IPS-NIHi7 (cell line): Measurements from ENCODE around the gene H2AZ1.

Experiments used
- DNase-seq: peaks from one replicate; pipeline ENCODE4 v3.0.0; 2012; ENCODE audit warnings: mixed read lengths; ENCODE audit errors: extremely low spot score

H2AZ1 gene

DNA sequence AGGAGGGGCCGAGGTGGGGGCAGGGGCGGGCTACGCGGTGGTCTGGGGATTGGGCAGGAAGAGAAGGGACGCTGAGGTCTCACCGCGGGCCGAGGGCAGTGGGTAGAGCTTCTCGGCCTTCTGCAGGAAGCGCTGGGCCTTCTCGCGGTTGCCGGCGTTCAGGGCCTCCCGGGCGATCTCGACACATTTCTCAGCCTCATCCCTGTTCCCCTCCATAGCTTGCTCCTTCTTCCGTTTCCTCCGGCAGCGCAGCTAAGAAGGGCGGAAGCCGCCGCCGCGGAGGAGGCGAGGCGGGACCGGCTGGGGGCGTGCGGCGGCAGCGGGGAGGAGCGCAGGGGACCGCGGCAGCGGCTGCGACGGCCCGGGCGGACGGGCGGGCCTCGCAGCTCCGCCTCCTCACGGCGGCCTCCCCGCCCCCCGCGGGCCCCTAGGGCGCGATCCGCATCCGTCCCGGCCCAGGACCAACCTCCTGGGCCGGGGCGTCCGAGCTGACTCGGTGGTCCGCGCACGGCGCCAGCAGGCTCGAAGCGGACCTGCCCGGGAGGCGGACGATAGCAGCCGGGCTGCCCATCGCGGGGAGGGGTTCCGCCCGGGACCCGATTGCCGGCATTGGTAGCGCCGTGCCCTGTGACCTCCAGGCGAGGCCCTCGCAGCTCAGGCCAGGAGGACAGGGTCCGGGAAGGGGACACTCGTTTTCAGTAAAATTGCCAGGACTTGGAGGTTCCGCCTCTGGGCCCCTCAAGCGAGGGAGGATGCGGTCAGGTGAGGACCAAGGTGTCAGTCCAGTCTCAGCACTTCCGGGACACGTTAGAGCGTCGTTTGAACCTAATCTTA lies 3.5 kb downstream of the H2AZ1 start, which contains the start of gene DNAJB14:
TSS of gene DNAJB14 (minus strand) at position 263 of the 834 bp plus-strand sequence. CDS start at position 216, 47 bp downstream.
- DNase-seq = peak; percentile 75

DNA sequence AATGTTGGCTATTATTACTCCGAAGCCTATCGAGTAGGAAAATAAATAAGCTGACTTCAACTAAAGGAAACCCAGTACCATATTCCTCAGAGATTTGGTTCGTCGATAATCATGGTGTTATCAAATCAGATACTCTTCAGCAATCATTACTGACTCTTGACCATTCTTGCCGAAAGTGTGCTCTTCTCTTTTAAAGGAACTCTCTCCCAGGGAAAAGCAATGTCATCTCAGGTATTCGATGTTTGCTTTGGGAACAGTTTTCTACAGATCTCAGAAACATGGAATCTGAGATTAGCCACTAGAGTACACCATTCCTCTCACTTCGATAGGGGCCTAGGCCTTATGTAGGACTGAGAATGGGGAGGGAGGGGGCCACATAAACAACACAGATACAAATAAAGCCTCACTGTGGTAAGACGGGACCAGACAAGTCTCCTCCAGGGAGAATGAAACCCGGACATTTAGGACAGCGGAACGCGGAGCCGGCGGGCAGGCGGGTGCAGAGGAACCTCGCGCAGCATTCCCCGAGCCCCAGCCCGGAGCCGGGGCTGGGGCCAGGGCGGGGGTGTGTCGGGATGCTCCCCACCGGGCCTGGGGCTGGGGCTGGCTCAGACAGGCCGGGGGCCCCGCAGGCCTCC lies 4.2 kb downstream of the H2AZ1 start:
- peak; percentile 45 for DNase-seq

DNA sequence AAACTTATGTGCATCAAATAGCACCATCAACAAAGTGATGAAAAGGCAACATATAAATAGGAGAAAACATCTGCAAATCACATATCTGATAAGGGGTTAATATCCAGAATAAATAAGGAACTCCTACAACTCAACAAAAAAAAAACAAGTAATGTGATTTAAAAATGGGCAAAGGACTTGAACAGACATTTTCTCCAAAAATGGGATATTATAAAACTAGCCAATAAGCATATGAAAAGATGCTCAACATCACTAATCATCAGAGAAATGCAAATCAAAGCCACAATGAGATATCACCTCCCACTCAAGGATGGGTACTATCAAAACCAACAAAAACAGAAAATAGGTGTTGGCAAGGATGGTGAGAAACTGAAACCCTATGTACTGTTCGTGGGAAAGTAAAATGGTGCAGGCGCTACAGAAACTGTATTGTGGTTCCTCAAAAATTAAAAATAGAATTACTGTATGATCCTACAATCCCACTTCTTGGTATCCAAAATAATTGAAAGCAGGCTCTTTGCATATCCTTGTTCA lies 6.1 kb downstream of the H2AZ1 start:
- DNase-seq = no peak

DNA sequence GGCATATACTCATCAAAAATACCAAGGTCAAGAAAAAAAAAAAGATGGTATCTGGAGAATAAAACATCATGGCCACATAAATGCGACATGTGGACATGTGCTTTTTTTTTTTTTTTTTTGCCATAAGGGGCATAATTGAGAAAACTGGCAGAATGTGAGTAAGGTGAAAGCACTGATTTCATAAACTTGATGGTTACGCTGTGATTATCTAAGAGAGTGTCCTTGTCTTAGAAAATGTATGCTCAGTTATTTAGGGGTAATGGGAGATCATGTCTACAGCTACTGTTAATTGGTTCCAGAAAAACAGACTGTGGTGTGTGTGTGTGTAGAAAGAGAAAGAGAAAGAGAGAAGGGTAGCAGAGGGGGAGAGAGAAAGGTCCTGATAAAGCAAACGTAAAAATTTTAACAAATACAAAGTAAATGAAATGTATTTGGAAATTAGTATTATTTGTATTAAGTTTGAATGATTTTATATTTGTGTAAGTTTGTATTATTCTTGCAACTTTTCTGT lies 11.8 kb downstream of the H2AZ1 start:
- DNase-seq = no peak

DNA sequence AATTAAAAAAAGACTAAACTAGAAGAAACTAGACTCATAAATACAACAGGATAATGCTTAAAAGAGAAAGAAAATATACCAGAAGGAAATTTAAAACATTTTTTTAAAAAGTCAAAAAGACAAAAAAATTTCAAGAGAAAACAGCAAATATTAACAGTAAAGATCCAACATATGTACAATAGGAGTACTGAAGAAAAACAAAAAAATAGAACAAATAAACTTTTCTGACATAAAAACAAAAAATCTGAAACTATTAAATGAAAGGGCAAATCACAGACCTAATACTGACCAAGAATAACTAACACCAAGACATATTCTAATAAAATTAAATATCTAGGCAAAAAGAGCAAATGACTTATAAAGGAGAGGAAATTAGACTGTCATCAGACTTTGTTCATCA lies 15.2 kb downstream of the H2AZ1 start:
- no peak for DNase-seq

DNA sequence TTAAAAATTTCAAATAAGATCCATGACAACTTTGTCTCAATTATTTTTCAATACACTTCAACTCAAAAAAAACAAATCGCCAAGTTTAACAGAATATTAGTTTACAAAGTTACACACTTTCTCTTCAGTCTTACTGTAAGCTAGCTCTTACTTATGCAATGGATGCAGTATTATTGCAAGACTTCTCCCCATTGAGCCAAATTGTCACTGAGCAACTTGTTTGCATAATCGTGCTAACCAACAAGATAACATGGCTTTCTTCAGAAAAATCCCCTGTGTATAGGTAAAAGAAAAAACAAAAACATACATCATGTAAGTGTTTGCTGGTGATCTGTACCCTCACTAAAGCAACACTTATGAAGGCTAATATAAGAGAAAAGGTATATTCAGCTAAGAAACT lies 22.5 kb downstream of the H2AZ1 start:
- no peak for DNase-seq

DNA sequence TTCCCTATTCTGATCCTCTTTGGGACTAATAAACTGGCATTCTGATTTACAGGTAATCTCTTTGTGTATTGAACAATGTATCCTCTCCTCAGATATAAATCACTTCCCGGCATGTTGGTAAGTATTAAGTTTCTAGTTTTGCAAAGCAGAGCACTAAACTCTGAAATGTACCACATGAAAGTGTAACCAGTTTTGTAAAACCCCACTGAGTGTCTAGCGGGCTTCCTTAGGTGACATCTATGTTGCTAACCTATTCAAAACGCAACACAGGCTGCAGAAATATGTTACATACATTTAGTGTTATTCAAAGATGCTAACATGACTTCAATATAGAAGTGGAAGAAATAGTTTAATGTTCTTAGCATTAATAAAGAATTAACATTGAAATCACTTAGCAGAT lies 28.9 kb downstream of the H2AZ1 start:
- no peak for DNase-seq

GRCh38 chr4:99918656-99919055 lies 31.4 kb downstream of the H2AZ1 start:
- DNase-seq = no peak

DNA sequence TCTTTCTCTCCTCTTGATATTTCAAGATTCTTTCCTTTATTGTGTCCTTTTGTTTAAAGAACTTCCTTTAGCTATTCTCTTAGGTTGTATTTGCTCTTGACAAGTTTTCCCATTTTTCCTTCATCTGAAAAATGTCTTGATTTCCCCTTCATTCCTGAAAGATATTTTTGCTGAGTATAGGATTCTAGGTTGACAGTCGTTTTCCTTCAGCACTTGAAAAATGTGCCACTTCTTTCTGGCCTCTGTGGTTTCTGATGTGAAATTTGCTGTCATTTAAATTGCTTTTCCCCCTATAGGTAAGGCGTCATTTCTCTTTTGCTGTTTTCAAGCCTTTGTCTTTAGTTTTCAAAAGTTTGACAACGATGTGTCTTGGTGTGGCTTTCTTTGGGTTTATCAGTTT lies 32.5 kb downstream of the H2AZ1 start:
- DNase-seq = no peak

DNA sequence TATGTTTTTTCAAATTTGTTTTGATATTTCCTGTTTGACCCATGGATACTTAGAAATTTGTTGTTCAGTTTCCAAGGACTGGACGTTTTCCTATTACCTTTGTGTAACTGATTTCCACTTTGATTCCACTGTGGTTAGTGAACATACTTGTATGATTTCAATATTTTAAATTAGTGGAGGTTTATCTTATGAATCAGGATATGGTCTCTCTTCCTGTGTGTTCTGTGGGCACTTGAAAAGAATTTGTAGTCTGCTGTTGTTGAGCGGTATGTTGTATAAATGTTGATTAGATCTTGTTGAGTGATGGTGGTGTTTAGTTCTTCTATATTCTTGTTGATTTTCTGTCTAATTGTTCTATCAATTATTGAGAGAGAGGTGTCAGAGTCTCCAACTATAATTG lies 34.6 kb downstream of the H2AZ1 start:
- no peak for DNase-seq
